ENCODE data around the gene THADA.
"Not testable (repeated sequence)": the region's sequence is repeated elsewhere in the genome, so short reads cannot be mapped to it uniquely, and the experiment has no call there.

THADA gene

DNA sequence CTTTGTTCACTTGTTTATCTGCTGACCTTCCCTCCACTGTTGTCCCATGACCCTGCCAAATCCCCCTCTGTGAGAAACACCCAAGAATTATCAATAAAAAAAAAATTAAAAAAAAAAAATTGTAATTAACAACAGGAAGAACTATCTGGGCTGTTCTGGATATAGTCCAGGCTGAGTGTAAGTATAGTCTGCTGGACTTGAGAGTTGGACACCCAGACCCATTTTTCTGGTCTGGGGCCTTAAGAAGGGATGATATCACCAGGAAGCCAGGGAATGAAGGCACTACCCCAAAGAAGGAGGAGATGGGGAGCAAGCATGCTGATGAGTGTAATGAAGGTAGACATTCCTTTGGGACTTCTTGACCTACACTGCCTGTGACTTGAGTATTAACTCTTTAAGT lies 297.3 kb downstream of the THADA start:
- DNase-seq (ENCODE audit: low spot score) = no peak

DNA sequence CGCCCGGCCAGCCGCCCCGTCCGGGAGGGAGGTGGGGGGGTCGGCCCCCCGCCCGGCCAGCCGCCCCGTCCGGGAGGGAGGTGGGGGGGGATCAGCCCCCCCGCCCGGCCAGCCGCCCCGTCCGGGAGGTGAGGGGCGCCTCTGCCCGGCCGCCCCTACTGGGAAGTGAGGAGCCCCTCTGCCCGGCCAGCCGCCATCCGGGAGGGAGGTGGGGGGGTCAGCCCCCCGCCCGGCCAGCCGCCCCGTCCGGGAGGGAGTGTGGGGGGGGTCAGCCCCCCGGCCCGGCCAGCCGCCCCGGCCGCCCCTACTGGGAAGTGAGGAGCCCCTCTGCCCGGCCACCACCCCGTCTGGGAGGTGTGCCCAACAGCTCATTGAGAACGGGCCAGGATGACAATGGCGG lies 298.1 kb downstream of the THADA start:
- not testable (repeated sequence) for DNase-seq (ENCODE audit: low spot score)

DNA sequence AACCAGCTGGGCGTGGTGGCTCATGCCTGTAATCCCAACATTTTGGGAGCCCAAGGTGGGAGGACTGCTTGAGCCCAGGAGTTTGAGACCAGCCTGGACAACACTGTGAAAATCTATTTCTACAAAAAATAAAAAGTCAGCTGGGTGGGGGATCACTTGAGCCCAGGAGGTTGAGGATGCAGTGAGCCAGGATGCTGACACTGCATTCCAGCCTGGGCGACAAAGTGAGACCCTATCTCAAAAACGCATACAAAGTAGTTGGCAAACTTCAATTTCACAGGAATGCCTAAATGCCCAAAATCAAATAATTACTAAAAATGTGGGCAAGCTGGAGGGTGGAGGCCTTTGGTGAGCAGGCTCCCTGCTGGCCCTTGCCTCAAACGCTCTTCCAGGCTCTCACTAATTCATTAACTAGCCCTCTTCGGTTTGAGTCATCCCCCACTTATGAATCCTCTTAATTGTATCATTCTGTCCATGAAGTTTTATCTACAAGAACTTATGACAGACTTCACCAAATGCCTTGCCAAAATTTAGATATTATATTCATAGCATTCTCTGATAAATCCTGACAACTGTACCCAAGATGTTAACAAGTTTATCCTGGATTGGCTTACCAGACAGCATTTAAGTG lies 300.8 kb downstream of the THADA start:
- DNase-seq (ENCODE audit: low spot score) = no peak

DNA sequence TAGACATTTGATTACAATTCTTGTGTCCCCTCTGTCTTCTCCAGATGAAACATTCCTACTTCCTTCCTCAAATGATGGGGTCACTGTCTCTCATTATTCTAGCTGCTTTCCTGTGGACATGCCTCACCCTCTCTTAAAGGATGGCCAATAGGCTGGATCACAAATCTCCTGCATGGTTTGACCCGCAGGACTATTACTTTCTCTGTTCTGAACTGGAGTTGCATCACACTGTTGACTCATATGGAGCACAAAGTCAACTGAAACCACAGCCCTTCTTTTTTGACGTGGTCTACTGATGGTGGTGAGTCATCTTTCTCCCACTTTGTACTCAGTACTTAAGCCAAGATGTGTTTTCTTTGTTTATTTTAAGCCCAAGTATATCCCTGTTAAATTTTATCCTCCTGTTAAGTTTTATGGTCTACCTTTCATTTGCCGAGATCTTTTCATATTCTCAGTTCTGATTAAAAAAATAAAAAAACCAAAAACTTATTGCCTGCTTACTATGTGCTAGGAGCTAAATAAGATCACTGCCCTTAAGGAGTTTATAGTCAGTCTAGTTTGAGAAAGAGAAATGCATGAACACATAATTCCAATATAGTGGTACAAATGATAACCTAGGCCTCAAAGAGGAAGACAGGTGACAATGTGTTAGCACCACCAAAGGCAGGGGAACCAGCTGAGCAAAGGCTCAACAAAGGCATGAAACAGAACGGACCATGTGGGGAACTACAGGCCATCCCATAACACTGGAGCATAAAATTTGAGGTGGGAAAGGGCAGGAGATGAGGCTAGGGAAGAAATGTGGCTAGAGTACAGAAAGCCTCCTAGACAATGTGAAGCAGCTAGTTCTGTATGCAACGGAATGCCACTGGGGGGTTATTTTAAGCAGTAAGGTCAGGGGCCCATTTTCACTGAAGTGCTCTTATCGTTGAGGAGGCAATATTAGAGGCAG lies 301.8 kb downstream of the THADA start:
- DNase-seq (ENCODE audit: low spot score) = no peak

DNA sequence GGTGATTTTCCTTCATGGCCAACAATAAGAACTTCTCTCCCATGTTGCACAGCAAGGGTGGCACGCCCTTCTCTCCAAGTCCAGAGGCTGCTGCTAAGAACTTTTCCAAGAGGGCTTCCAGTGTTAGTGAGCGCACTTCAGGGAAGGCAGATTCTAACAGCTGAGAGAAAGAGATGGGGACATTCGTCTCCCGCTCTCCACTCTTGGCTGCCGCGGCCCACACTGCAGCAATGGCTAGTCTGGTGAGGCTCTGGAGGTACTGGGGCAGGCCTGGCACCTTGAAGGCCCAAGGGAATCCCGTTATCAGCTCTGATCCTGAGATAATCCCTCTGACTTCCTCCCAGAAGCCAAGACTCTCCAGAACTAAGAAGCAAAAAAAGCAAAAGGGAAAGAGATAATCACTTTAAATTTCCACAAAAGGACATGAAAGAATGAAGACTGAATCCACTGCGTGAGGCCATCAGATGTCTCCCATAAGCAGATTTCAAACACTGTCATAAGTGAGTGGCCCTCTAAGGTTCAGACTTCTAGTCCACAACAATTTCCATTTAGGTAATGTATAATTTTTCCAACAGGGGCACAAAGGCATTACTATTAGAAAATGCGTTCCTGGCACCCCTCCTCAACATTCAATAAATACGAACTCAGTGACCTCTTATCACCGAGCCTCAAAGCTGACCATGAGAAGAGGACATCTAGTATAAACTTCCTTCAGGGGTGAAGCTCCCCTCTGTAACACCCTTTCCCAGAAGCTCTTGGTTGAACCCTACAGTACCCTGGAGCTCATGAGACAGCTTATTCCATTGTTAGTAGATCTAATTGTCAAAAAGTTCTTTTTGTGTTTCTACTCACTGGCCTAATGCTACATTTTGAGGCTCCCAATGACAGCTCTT lies 302.7 kb downstream of the THADA start:
- DNase-seq (ENCODE audit: low spot score) = no peak

DNA sequence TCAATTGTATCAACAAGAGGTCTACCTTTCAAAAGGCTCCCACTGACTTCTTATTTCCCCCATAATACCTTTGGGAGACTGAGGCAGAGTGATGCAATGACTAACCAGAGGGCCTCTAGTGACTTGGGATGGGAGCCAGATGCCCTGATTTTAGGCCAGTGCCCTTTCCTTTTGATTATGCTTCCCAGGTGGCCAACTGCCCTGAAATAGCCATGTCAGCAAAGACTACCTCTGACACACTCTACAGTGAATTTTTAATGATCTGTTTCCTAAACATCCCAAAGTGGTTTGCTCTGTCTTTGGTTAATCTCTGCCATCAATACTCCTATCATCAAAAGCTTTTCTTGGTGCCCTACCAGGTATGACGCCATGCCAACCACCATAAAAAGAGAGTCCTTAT lies 303.5 kb downstream of the THADA start:
- DNase-seq (ENCODE audit: low spot score) = no peak

DNA sequence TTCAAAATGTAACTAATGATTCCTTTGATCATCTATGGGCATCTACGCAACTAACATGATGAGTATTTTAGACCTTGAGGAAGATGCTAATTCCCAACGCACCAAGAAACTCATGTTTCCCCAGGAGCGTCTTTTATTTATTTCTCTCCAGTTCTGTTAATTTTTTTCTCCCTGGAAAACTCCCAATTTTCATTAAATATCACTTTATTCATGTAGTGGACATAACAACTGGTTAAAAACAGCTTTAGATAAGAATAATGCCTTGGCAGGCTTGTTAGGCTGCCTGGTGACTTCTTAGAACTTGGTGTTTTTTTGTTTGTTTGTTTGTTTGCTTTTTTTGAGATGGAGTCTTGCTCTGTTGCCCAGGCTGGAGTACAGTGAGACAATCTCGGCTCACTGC lies 306.5 kb downstream of the THADA start:
- no peak for DNase-seq (ENCODE audit: low spot score)

DNA sequence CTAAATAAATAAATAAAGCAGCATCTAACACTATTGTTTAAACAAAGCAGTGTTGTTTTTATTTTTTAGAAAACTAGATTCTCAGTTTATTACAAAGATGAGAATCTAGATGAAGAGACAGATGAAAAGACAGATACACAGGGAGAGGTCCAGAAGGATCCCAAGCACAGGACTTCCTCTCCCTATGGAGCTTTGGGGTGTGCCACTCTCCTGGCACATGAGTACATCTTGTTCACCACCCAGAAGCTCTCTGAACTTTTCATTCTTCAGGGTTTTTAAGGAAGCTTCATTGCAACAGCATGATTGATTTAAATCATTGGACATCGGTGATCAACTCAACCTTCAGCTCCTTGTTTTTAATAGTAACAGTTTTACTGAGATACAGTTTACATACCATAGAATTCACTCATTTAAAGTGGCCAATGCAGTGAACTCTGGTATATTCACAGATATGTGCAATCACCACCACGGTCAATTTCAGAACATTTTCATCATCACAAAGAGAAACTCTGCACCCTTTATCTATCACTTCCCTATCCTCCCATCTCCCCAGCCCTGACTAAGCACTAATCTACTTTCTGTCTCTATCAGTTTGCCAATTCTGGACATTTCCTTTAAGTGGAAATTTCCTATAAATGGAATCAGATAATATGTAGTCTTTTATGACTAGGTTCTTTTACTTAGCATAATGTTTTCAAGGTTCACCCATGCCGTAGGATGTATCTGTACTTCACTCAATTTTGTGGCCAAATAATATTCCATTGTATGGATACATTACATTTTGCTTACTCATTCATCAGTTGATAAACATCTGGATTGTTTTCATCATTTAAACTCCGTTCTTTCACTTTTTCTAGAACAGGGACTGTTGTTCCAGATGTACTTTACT lies 307.2 kb downstream of the THADA start:
- no peak for DNase-seq (ENCODE audit: low spot score)

DNA sequence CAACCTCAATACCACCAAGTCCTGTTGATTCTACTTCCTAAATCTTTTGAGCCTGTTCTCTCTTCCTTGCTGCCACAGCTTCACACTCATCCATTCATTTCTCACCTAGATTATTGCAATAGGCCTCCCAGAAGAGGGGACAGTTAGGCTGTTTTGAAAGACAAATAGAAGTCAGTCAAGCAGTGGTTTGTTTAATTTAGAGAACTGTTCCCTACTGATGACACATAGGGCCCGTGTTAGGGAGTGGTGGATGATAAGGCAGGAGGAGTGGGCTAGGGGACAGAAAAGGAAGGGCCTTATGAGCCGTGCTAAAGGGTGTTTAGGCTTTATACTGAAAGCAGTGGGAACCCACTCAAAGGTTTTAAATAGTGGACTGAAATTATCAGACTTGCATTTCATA lies 309.9 kb downstream of the THADA start:
- no peak for DNase-seq (ENCODE audit: low spot score)

DNA sequence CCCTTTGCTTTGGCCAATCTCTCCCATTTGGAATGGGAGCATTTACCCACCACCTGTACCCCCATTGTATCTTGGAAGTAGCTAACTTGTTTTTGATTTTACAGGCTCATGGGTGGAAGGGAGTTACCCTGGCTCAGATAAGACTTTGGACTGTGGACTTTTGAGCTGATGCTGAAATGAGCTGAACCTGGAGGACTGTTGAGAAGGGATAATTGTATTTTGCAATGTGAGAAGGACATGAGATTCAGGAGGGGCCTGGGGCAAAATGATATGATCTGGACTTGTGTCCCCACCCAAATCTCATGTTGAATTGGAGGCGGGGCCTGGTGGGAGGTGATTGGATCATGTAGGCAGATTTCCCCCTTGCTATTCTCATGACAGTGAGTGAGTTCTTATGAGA lies 310.9 kb downstream of the THADA start:
- no peak for DNase-seq (ENCODE audit: low spot score)

DNA sequence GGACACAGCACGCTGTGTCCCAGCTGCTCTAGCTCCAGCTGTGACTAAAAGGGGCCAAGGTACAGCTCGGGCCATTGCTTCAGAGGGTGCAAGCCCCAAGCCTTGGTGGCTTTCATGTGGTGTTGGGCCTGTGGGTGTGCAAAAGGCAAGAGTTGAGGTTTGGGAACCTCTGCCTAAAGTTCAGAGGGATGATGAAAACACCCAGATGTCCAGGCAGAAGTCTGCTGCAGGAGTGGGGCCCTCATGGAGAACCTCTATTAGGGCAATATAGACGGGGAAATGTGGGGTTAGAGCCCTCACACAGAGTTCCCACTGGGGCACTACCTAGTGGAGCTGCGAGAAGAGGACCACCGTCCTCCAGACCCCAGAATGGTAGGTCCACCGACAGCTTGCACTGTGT lies 311.5 kb downstream of the THADA start:
- DNase-seq (ENCODE audit: low spot score) = not testable (repeated sequence)

DNA sequence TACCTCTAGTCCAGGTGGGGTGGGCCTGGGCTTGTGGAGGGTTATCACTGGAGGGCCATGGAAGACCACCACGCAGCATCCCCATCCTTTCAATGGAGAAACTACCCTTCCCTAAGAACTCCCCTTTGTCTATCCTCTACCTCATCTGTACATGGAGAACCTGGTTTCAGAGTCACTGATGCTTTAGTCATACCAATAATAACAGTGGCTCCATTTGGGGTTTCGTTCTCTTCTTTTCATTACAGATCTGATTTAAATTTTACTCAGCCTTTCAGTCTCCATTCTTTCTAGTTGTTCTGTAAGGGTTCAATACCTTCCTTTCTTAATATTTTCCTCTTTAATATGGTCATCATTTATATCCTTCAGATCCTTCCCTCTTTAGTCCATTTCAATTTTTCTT lies 314.8 kb downstream of the THADA start:
- no peak for DNase-seq (ENCODE audit: low spot score)

DNA sequence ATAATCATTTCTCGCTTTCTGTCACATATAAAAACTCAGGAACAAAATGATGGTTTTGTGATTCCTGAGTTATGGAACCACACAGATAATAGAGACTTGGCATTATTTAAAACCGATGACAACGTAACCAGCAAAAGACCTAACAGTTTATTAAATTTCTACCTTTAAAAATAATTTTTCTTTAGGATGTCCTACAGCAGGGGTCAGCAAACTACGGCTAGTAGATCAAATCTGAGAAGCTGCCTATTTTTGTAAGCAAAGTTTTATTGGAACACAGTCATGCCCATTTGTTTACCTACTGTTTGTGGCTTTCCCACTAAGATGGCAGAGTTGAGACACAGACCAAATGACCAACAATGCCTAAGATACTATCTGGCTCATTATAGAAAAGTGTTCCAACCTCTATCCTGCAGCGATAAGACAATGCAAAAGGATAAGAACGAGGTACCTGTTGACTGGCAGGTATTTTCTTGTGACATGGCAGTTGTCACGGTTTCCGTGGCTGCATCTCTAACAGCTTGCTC lies 316.5 kb downstream of the THADA start:
- DNase-seq (ENCODE audit: low spot score) = no peak

DNA sequence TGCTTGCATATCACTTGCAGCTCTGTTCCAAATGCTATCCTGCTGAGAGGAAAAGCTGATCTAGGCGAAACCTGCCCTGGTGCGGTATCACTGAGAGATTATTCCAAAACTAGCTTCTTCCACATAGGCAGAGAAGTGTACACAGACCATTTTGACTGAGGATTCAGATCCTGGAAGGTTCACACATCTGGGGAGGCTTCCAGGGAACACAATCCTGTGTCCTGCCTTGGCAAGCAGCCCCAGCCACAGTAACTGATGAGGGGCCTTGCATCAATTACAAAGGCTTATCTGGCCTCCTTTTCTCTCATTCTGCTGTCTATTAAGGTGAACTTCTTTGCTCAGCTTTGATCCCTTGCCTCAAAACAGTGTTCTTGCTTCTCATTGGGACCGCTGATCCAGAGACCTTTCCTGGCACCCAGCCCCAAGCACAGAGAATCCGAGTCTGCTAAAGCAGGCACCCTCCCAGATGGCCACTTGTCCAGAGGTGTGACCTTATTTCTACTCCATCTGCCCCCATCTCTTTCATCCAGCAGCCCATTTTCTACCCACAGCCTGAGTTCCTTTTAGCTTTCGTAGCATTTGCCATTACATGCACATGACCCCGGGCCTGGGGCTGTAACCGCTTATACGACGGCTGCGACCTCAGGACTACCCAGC lies 317.1 kb downstream of the THADA start:
- DNase-seq (ENCODE audit: low spot score) = no peak

DNA sequence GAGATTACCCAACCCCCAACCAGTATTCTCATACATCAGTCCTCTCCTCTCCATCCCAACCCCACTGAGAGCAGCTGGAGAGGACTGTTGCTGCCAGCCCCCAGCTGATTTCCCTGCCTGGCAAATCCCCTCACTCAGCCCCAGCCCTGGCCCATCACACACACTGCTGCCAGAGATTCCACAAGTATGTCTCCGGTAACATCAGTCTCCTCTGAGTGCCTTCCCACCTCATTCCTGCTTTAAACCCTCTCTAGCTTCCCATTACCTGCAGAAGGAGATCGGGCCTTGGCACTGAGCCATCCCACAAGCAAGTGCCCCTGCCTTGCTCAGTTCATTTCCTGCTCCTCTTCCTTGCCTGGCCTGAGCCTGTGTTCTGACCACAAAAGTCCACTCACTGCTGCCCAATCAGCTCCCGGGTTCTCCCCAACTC lies 318.9 kb downstream of the THADA start:
- no peak for DNase-seq (ENCODE audit: low spot score)

DNA sequence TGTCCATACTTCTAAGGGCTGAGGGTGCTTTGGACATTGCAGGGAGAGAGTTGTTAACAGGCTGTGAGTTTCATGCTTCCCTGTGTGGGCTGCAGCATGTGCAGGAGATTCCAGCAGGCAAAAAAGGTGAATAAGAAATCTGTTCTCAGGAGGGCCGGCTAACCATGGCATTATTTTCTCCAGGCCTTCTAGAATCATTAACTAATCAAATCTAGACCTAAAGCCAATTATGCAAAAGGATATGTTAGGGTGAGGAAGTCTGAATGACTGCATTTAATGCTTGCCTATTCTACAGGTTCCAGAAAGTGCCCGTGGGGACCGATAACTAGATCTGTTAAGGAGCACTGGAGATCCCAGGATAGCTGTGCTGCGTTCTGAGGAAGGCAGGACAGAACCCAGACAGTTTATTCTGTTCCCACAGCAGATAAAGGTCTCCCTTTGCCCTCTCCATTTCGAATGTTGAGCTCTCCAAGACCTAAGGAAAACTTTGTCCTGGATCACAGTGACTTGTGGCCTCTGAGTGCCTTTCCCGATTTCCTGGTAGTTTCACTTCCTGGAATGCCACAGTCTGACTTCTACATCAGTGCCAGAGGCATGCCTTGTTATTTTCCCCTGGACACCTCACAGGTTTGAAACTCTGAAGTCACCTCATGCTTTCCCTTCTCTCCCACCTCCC lies 319.4 kb downstream of the THADA start:
- DNase-seq (ENCODE audit: low spot score) = no peak

DNA sequence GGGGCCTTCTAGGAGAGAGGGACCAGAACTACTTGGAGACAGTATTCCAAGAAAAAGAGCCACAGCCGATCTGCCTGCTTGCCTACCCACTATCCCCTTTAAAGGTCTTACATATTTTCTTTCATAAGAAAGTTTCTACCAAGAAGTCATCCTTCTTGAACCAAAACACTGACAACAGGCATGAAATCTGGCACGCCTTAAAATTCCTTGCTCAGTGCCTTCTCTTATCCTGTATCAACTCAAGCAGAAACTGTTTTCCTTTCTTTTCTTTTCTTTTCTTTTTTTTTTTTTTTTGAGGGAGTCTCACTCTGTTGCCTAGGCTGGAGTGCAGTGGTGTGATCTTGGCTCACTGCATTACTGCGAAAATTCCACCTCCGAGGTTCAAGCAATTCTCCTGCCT lies 321.1 kb downstream of the THADA start:
- no peak for DNase-seq (ENCODE audit: low spot score)

DNA sequence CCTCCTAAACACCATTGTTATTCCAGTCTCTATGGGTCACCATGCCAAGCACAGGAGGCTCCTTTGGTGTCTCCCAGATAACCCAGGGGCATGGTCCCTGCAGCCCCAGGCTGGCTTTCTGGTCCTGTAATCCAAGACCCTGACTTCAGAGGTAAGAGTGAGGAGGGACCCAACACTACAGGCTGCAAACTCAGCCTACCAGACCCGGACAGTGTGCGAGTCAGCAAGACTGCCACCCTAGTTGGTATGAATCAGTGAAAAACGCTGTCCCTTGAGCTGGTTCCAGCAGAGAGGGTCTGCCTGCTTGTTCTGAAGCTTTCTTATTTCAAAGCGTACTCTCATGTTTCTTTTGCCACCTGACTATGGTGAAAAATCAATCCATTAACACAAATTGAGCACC lies 321.8 kb downstream of the THADA start:
- DNase-seq (ENCODE audit: low spot score) = no peak

DNA sequence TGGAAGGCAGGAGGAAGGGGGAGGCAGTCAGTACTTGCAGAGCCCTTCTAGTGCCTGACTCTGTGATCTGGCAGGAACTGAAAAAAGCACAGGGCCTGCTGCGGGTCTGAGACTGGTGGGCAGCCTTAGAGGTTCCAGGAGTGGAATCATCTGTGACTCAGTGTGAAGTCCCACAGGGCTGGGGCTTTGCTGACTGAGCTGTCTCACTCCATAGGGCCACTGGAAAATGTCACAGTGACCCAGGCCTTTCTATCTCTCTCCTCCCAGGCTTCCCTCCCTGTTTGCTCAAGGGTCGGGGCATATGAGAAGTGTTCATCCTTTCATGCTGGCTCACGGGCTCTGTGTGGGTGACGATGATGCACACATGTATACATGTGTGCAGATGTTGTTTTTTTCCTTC lies 322.3 kb downstream of the THADA start:
- DNase-seq (ENCODE audit: low spot score) = no peak
